ENCODE measurements around the gene DONSON.

The DONSON gene

GRCh38 chr21:33560965-33561364 lies 27.5 kb downstream of the DONSON start:
- Mint-ChIP-seq H3K4me1 (no peaks in the 10 kb centered on the region), H3K36me3 (ENCODE audit: low read depth) (peaks cover 72% of the 10 kb centered on the region), H3K4me3 (no peak overlapping the region), H3K27me3 (ENCODE audit: low read depth) (no peaks in the 10 kb centered on the region), H3K27ac (peak overlapping the region in 1 of 3 experiments; percentile 27), H3K9me3 (no peaks in the 10 kb centered on the region)
- no peak for TF ChIP-seq CTCF (IDR thresholded peaks at IDR 0.05; ENCODE audit: unreplicated experiment in 3 of 3)

GRCh38 chr21:33559813-33560212 lies 28.7 kb downstream of the DONSON start:
- H3K4me1 Mint-ChIP-seq: peaks cover 3% of the 10 kb centered on the region
- no peaks in the 10 kb centered on the region for H3K9me3 Mint-ChIP-seq
- TF ChIP-seq CTCF (IDR thresholded peaks at IDR 0.05; ENCODE audit: unreplicated experiment in 3 of 3): no peak
- no peak overlapping the region for H3K4me3 Mint-ChIP-seq
- no peak overlapping the region for H3K27ac Mint-ChIP-seq
- H3K27me3 Mint-ChIP-seq (ENCODE audit: low read depth): no peaks in the 10 kb centered on the region
- peaks cover 82% of the 10 kb centered on the region for H3K36me3 Mint-ChIP-seq (ENCODE audit: low read depth)

GRCh38 chr21:33558777-33559421 lies 29.6 kb downstream of the DONSON start:
- no peak overlapping the region for H3K27ac Mint-ChIP-seq
- no peaks in the 10 kb centered on the region for H3K9me3 Mint-ChIP-seq
- no peaks in the 10 kb centered on the region for H3K27me3 Mint-ChIP-seq (ENCODE audit: low read depth)
- H3K4me1 Mint-ChIP-seq: peaks cover 9% of the 10 kb centered on the region
- no peak for TF ChIP-seq CTCF (IDR thresholded peaks at IDR 0.05; ENCODE audit: unreplicated experiment in 3 of 3)
- H3K4me3 Mint-ChIP-seq: no peak overlapping the region
- peaks cover 91% of the 10 kb centered on the region for H3K36me3 Mint-ChIP-seq (ENCODE audit: low read depth)

GRCh38 chr21:33557447-33557846 lies 31.0 kb downstream of the DONSON start:
- Mint-ChIP-seq H3K4me1 (peaks cover 9% of the 10 kb centered on the region), H3K4me3 (no peak overlapping the region), H3K27me3 (ENCODE audit: low read depth) (no peaks in the 10 kb centered on the region), H3K36me3 (ENCODE audit: low read depth) (peaks cover 92% of the 10 kb centered on the region), H3K27ac (no peak overlapping the region), H3K9me3 (no peaks in the 10 kb centered on the region)
- no peak for TF ChIP-seq CTCF (IDR thresholded peaks at IDR 0.05; ENCODE audit: unreplicated experiment in 3 of 3)

- peaks cover 1% of the 10 kb centered on the region for H3K9me3 Mint-ChIP-seq
- no peak overlapping the region for H3K4me3 Mint-ChIP-seq
- peaks cover 9% of the 10 kb centered on the region for H3K4me1 Mint-ChIP-seq
- no peak for TF ChIP-seq CTCF (IDR thresholded peaks at IDR 0.05; ENCODE audit: unreplicated experiment in 3 of 3)
- peaks cover 96% of the 10 kb centered on the region for H3K36me3 Mint-ChIP-seq (ENCODE audit: low read depth)
- H3K27me3 Mint-ChIP-seq (ENCODE audit: low read depth): no peaks in the 10 kb centered on the region
- no peak overlapping the region for H3K27ac Mint-ChIP-seq
These were observed 33.5 kb downstream of the DONSON start for GRCh38 chr21:33554982-33555344.

GRCh38 chr21:33554236-33554981 lies 34.1 kb downstream of the DONSON start:
- no peak for TF ChIP-seq CTCF (IDR thresholded peaks at IDR 0.05; ENCODE audit: unreplicated experiment in 3 of 3)
- peaks cover 4% of the 10 kb centered on the region for H3K9me3 Mint-ChIP-seq
- H3K27ac Mint-ChIP-seq: no peak overlapping the region
- no peaks in the 10 kb centered on the region for H3K27me3 Mint-ChIP-seq (ENCODE audit: low read depth)
- H3K4me3 Mint-ChIP-seq: no peak overlapping the region
- H3K4me1 Mint-ChIP-seq: peaks cover 9% of the 10 kb centered on the region
- peaks cover 96% of the 10 kb centered on the region for H3K36me3 Mint-ChIP-seq (ENCODE audit: low read depth)
